ENCODE results near the gene CLDN4.
"Not testable (repeated sequence)": the region's sequence is repeated elsewhere in the genome, so short reads cannot be mapped to it uniquely, and the experiment has no call there.

CLDN4 gene

DNA sequence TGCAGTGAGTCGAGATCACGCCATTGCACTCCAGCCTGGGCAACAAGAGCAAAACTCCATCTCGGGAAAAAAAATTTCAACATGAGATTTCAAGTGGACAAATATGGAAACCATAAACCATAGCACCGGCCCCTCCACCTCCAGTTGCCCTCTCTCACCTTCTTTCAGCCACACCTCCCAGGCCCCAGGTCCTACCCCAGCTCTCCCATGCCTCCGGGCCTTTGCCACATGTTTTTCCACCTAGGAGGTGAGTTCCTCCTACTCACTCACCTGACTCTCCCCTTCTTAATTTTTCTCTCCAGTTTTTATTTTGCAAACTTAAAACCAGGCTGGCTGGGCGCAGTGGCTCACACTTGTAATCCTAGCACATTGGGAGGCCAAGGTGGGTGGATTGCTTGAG lies 13.7 kb upstream of the CLDN4 start:
- TF ChIP-seq CTCF (conservative IDR thresholded peaks at IDR 0.05; ENCODE audit: low read depth, low read length), result no peak
- DNase-seq (ENCODE audit: low read depth), result no peak
- no peak overlapping the region for H3K4me3 ChIP-seq (ENCODE audit: low read length)

GRCh38 chr7:73820013-73820412 lies 10.8 kb upstream of the CLDN4 start:
- DNase-seq (ENCODE audit: low read depth), result no peak
- no peak for TF ChIP-seq CTCF (conservative IDR thresholded peaks at IDR 0.05; ENCODE audit: low read depth, low read length)

GRCh38 chr7:73821597-73822285 lies 9.1 kb upstream of the CLDN4 start:
- H3K4me3 ChIP-seq (ENCODE audit: low read length); DNase-seq (ENCODE audit: low read depth): not testable (repeated sequence)

More at GRCh38 chr7:73820013-73820412, 10.8 kb upstream of the CLDN4 start:
- no peak overlapping the region for H3K4me3 ChIP-seq (ENCODE audit: low read length)

DNA sequence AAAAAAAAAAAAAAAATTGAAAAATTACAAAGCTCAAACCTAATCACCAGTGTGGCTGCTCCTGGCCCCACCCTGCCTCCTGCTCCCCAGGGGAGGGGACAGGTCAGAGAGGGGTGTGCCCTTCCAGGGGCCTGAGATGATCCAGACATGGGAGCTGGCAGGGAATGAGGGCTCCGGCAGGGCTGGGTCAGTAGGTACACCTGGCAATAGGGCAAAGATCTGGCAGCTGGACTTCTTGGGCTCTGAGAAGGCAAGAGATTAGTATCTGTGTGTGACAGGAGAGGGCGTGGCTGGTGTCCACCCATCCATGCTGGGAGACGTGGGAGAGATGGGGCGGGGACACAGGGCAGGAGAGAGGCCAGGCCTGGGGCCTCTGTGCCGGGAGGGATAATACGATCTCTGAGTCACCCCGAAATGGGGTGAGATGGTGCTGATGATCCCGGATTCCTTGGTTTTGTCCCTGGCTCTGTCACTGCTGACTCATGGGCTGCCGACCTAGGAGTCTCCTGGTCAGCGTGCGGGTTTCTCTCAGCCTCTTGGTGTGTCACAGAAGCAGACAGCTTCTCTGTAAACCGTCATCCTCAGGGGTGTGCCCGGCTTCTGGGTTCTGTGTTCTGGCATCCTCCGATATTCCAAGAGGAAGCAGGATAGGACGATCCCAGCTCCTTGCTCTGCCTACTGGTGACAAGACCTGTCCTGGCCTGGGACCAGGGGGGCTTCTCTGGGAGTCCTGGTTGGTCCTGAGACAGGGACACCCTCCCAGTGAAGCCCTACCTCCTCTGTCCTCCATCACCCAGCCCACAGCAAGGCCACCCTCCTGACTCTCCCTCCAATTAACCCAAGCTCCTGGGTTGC lies 8.2 kb upstream of the CLDN4 start:
- H3K4me3 ChIP-seq (ENCODE audit: low read length), result no peak overlapping the region
- no peak for TF ChIP-seq CTCF (conservative IDR thresholded peaks at IDR 0.05; ENCODE audit: low read depth, low read length)

DNA sequence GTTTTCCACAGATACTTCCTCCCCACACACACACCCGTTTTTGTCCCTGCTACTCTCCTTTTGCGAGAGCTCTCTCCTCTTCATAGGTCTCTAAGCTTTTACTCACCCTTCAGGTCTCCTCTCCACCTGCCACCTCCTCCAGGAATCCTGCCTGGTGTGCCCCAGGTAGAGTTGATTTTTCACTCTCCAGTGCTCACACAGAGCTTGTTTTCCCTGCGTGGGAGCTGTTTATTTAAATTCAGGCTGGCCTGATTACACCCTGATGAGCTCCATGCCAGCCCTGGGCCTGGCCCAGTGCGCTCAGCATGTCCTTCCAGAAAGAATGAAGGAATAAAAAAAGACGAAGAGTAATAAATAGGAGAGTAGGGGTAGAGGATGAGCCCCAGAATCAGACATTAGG lies 7.5 kb upstream of the CLDN4 start:
- no peak for DNase-seq (ENCODE audit: low read depth)
- H3K4me3 ChIP-seq (ENCODE audit: low read length), result no peak overlapping the region
- TF ChIP-seq CTCF (conservative IDR thresholded peaks at IDR 0.05; ENCODE audit: low read depth, low read length), result no peak

More for the DNA sequence above, 8.2 kb upstream of the CLDN4 start:
- DNase-seq (ENCODE audit: low read depth), result peak; percentile 43

GRCh38 chr7:73823873-73824592 lies 6.8 kb upstream of the CLDN4 start:
- no peak overlapping the region for H3K4me3 ChIP-seq (ENCODE audit: low read length)
- DNase-seq (ENCODE audit: low read depth), result no peak
- TF ChIP-seq CTCF (conservative IDR thresholded peaks at IDR 0.05; ENCODE audit: low read depth, low read length), result no peak

DNA sequence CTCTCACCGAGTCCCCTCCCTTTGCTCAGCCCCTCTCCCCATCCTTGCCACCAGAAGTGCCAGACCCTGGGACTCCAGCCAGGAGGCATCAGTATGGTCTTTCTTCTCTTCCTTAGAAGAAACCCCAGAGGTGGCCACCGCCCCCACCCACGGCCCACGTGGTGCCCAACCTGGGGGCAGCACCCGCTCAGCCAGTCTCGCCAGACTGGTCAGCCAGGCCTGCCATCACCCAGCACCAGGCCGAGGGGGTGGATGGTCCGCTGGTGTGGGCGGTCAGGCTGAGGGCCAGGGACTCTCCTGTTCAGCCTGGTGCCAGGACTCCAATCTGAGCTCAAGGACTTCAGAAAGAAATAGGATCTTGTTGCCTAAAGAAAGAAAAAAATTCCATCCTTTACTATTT lies 5.8 kb upstream of the CLDN4 start:
- H3K4me3 ChIP-seq (ENCODE audit: low read length), result no peak overlapping the region
- DNase-seq (ENCODE audit: low read depth), result no peak
- no peak for TF ChIP-seq CTCF (conservative IDR thresholded peaks at IDR 0.05; ENCODE audit: low read depth, low read length)

Data from retinal pigment epithelial cell (primary cell).